Neural cell (in vitro differentiated cells): ENCODE results near the gene BICRAL.

Source experiments
- EP300 ChIP-seq: fragments of 450-650 bp; conservative IDR thresholded peaks from 2 replicates; pipeline ENCODE4 v1.6.1; 2014; ENCODE audit warnings: antibody characterized with exemption, mild to moderate bottlenecking, moderate library complexity; ENCODE audit not compliant: poor library complexity, severe bottlenecking
- EZH2 ChIP-seq: fragments of 200-600, 300-800 bp; shearing (Covaris generic), sonication (generic); IDR thresholded peaks from 2 replicates; pipeline ENCODE4 v1.6.1; 2014; ENCODE audit warnings: antibody characterized with exemption, low read length, borderline replicate concordance, mild to moderate bottlenecking; ENCODE audit not compliant: insufficient read depth, poor library complexity, severe bottlenecking
- POLR2AphosphoS5 ChIP-seq: IDR thresholded peaks from 2 replicates; pipeline ENCODE4 v1.6.1; 2012
- RAD21 ChIP-seq: fragments of 450-650 bp; conservative IDR thresholded peaks from 2 replicates; pipeline ENCODE4 v1.6.1; 2014; ENCODE audit warnings: antibody characterized with exemption, mild to moderate bottlenecking, moderate library complexity
- REST ChIP-seq: IDR thresholded peaks from 2 replicates; pipeline ENCODE4 v1.6.1; 2012; ENCODE audit warnings: borderline replicate concordance
- TAF1 ChIP-seq: IDR thresholded peaks from 2 replicates; pipeline ENCODE4 v1.6.1; 2012; ENCODE audit warnings: low read depth
- TF ChIP-seq, protein P1 (sequence below): fragments of 450-650 bp; IDR thresholded peaks from 2 replicates; pipeline ENCODE4 v1.5.1; 2014; ENCODE audit warnings: antibody characterized with exemption, mild to moderate bottlenecking, moderate library complexity; ENCODE audit not compliant: poor library complexity, severe bottlenecking

DNA sequence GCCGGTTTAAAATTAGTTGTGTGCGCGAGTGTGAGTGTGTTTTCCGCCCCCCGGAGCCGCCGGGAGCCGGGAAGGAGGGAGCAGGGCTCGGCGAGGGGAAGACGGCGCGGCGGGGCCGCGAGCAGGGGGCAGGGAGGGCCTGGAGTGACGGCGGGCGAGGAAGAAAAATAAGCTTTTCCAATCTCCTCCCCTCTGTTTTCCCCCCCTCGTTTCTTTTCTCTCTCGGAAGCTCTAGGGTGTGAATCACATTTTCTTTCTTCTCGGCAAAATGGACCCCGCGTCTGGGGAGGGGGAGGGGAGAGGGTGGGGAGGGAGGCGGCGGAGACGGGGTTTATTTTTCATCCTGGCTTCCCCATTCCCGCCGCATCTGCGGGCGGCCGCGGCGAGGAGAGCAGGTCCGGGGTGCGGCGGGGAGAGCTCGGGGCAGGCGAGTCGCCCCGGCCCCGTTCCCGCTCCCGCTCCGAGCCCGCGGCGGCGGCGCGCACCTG is 881 bp downstream of the BICRAL start:
- TF ChIP-seq, protein P1, sequence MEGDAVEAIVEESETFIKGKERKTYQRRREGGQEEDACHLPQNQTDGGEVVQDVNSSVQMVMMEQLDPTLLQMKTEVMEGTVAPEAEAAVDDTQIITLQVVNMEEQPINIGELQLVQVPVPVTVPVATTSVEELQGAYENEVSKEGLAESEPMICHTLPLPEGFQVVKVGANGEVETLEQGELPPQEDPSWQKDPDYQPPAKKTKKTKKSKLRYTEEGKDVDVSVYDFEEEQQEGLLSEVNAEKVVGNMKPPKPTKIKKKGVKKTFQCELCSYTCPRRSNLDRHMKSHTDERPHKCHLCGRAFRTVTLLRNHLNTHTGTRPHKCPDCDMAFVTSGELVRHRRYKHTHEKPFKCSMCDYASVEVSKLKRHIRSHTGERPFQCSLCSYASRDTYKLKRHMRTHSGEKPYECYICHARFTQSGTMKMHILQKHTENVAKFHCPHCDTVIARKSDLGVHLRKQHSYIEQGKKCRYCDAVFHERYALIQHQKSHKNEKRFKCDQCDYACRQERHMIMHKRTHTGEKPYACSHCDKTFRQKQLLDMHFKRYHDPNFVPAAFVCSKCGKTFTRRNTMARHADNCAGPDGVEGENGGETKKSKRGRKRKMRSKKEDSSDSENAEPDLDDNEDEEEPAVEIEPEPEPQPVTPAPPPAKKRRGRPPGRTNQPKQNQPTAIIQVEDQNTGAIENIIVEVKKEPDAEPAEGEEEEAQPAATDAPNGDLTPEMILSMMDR, result no peak
- no peak for TF ChIP-seq RAD21
- TF ChIP-seq EZH2, result no peak
- peak; percentile 70 for TF ChIP-seq POLR2AphosphoS5
- TF ChIP-seq EP300, result peak; percentile 15
- TF ChIP-seq TAF1, result peak; percentile 58
- TF ChIP-seq REST, result no peak
